ENCODE data around the gene NSG1.

GRCh38 chr4:4462970-4463369 lies 76.1 kb downstream of the NSG1 start:
- TF ChIP-seq POLR2A (IDR thresholded peaks at IDR 0.05) (no peak), POLR2AphosphoS5 (IDR thresholded peaks at IDR 0.05) (no peak)
- TF ChIP-seq, protein P1, sequence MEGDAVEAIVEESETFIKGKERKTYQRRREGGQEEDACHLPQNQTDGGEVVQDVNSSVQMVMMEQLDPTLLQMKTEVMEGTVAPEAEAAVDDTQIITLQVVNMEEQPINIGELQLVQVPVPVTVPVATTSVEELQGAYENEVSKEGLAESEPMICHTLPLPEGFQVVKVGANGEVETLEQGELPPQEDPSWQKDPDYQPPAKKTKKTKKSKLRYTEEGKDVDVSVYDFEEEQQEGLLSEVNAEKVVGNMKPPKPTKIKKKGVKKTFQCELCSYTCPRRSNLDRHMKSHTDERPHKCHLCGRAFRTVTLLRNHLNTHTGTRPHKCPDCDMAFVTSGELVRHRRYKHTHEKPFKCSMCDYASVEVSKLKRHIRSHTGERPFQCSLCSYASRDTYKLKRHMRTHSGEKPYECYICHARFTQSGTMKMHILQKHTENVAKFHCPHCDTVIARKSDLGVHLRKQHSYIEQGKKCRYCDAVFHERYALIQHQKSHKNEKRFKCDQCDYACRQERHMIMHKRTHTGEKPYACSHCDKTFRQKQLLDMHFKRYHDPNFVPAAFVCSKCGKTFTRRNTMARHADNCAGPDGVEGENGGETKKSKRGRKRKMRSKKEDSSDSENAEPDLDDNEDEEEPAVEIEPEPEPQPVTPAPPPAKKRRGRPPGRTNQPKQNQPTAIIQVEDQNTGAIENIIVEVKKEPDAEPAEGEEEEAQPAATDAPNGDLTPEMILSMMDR (IDR thresholded peaks at IDR 0.05): no peak

All from transverse colon (tissue), 4 donors.